Right lobe of liver (tissue), 6 donors: ENCODE results near the gene CPPED1. TPM values are rescaled to one million over a fixed set of nuclear protein-coding genes. Genes with fewer than 3 reads are reported as not detected.
"Not testable (repeated sequence)": the region's sequence is repeated elsewhere in the genome, so short reads cannot be mapped to it uniquely, and the experiment has no call there.

Experiments used
- ATAC-seq, 4 donors: fragments of 200-7000 bp; cut with Tn5 transposase; one replicate each; pipeline ENCODE4 v1.9.1; 2020; ENCODE audit warnings: mild to moderate bottlenecking in 4 of 4, moderate library complexity in 4 of 4
- DNase-seq, 3 donors: peaks; one replicate each; pipeline ENCODE4 v3.0.0-alpha.2; 2020
- H3K27ac ChIP-seq, 3 donors: fragments of 200-600 bp; one replicate each; pipeline ENCODE4 v1.8.0; 2022
- H3K27me3 ChIP-seq, 2 donors: fragments of 200-600 bp; one replicate each; pipeline ENCODE4 v1.8.0; 2022
- H3K36me3 ChIP-seq, 4 donors: fragments of 200-600 bp; sonication (generic) in 1 of 4; one replicate each; pipeline versions ENCODE4 v1.5.1 to v1.8.0; 2017 to 2022; ENCODE audit warnings: control low read depth in 1 of 4
- H3K4me1 ChIP-seq, 4 donors: fragments of 200-600 bp; sonication (generic) in 1 of 4; one replicate each; pipeline versions ENCODE4 v1.5.1 to v1.8.0; 2017 to 2022; ENCODE audit warnings: control low read depth in 1 of 4
- H3K4me3 ChIP-seq, 3 donors: fragments of 200-600 bp; one replicate each; pipeline ENCODE4 v1.8.0; 2022
- H3K9me3 ChIP-seq, 4 donors: fragments of 200-600 bp; sonication (generic) in 1 of 4; one replicate each; pipeline versions ENCODE4 v1.5.1 to v1.8.0; 2017 to 2022; ENCODE audit warnings: control low read depth in 1 of 4
- POLR2A ChIP-seq: fragments of 450-650 bp; IDR thresholded peaks from one replicate; pipeline ENCODE4 v1.6.1; 2017; ENCODE audit warnings: antibody characterized with exemption, mild to moderate bottlenecking
- WGBS: methylation state at CpG from one replicate; pipeline ENCODE4 v1.1.6; 2018; ENCODE audit warnings: low coverage, low lambda C conversion rate; ENCODE audit not compliant: insufficient coverage; ENCODE audit errors: missing lambda C conversion rate; 5-methylcytosine and 5-hydroxymethylcytosine counted together
- intact Hi-C, 2 donors: fragments of 100-400 bp; cut with DNase I; formaldehyde crosslinking; loops; one replicate each; pipeline versions ENCODE4 v1.11.2 to v1.14.1; 2022
- total RNA-seq, 6 experiments: library from RNA; depleted of rRNA in 2 of 6; stranded (reverse); fragments of >200 nt in 2 of 6; fragmentation: NEBNext Ultra II Directional in 3 of 6; extraction: Animal tissue kit (Norgen Biotek cat#: 25700) in 3 of 6; gene quantifications; one replicate each; pipeline versions ENCODE4 v1.1.0 to v1.2.4, GENCODE V29; 2016 to 2023
- TF ChIP-seq, protein P1 (sequence below), 4 donors: fragments of 200-600 bp in 3 of 4; fragments of 450-650 bp in 1 of 4; IDR thresholded peaks; one replicate each; pipeline versions ENCODE4 v1.5.1 to v1.8.0; 2016 to 2022; ENCODE audit warnings: antibody characterized with exemption in 4 of 4, mild to moderate bottlenecking in 2 of 4
- donor health status: DM: no; HTN: yes; CAD: no.
- donor health status: DM: no; HTN: no; CAD: no.
- donor health status: DM: no; HTN: no; CAD: no.
- donor health status: DM: no; HTN: yes; CAD: no.
- donor health status: DM: no; HTN: yes; CAD: no.

CPPED1 gene
- total RNA-seq, 6 experiments from 2014 or later, result 24.0 to 41.6 (median 31.0) TPM

DNA sequence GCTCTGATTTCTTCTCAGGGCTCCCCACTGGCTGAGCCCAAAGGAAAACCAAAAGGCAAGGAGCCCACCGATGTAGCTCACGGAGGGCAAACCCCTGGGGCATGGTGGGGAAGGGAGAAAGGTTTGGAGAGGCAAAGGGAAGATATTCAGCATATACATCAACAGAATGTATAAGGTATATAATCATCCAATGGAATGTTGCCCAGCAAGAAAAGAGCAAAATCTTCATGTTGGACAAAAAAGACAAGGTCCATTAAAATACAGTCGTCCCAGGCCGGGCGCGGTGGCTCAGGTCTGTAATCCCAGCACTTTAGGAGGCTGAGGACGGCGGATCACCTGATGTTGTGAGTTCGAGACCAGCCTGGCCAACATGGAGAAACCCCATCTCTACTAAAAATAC lies 1.6 kb downstream of the CPPED1 start:
- Histone ChIP-seq H3K4me1 (peaks cover 0 to 24% (median 6%) of the 10 kb centered on the region in 4 donors), H3K36me3 (no peaks in the 10 kb centered on the region), H3K4me3 (peak overlapping the region in 1 of 3 donors; percentile 75), H3K27ac (peak overlapping the region in 1 of 3 donors; percentile 8), H3K27me3 (no peaks in the 10 kb centered on the region), H3K9me3 (no peaks in the 10 kb centered on the region)
- WGBS, result 79% methylated on average over 8 of the region's 9 CpGs
- intact Hi-C loops, result no loop called here
- ATAC-seq (no peak), DNase-seq (no peak)
- TF ChIP-seq, protein P1, sequence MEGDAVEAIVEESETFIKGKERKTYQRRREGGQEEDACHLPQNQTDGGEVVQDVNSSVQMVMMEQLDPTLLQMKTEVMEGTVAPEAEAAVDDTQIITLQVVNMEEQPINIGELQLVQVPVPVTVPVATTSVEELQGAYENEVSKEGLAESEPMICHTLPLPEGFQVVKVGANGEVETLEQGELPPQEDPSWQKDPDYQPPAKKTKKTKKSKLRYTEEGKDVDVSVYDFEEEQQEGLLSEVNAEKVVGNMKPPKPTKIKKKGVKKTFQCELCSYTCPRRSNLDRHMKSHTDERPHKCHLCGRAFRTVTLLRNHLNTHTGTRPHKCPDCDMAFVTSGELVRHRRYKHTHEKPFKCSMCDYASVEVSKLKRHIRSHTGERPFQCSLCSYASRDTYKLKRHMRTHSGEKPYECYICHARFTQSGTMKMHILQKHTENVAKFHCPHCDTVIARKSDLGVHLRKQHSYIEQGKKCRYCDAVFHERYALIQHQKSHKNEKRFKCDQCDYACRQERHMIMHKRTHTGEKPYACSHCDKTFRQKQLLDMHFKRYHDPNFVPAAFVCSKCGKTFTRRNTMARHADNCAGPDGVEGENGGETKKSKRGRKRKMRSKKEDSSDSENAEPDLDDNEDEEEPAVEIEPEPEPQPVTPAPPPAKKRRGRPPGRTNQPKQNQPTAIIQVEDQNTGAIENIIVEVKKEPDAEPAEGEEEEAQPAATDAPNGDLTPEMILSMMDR (IDR thresholded peaks at IDR 0.05), result no peak
- TF ChIP-seq POLR2A, result no peak

DNA sequence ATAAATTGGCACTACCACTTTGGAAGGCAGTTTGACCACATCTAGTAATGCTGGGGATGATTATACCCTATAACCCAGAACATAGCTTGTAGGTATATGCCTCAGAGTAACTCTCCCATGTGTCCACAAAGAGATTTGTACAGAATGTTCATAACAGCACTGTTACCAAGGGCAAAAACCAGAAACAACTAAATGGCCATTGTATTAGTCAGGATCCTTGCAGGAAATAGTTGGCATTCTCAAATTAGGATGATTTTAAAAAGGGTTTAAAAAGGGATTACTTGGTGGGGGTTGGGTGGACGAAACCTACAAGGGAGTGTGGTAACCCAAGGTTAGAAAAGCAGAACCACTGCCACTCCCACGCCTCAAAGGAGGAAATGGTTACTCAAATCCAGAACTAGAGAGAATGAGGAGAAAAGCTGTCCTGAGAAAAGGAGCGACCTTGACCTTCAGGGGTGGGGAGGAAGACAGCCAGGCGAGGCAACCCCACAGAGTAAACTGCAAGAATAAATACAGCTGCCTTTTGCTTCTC lies 2.1 kb downstream of the CPPED1 start:
- peaks cover 0 to 24% (median 6%) of the 10 kb centered on the region in 4 donors for H3K4me1 ChIP-seq
- no peak for DNase-seq
- 36% methylated on average over 4 of the region's 4 CpGs for WGBS
- H3K27me3 ChIP-seq, result no peaks in the 10 kb centered on the region
- no peak overlapping the region for H3K4me3 ChIP-seq
- H3K9me3 ChIP-seq, result no peaks in the 10 kb centered on the region
- TF ChIP-seq, protein P1 (IDR thresholded peaks at IDR 0.05), result no peak
- no peak for TF ChIP-seq POLR2A
- H3K27ac ChIP-seq, result peak overlapping the region in 1 of 3 donors; percentile 8
- ATAC-seq, result no peak
- intact Hi-C loops, result no loop called here
- H3K36me3 ChIP-seq, result no peaks in the 10 kb centered on the region

DNA sequence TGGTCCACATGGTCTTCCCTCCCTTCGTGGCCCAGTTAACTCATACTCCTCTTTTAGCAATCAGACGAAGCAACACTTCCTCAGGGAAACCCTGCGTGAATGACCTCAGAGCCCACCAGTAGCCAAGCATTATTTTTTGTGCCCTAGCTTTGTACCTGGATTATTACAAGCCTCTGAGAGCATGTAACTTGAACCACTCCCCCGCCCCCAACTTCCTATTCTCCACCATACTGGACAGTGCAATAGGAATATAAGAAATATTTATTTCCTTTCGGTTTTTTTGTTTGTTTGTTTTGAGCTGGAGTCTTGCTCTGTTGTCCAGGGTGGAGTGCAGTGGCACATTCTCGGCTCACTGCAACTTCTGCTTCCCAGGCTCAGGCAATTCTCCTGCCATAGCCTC lies 2.9 kb downstream of the CPPED1 start:
- Histone ChIP-seq H3K27ac (no peak overlapping the region), H3K4me1 (peaks cover 0 to 24% (median 6%) of the 10 kb centered on the region in 4 donors), H3K36me3 (no peaks in the 10 kb centered on the region), H3K4me3 (no peak overlapping the region), H3K27me3 (no peaks in the 10 kb centered on the region), H3K9me3 (no peaks in the 10 kb centered on the region)
- DNase-seq, result no peak
- no peak for ATAC-seq
- intact Hi-C loops, result no loop called here
- 77% methylated on average over 5 of the region's 6 CpGs for WGBS
- TF ChIP-seq, protein P1 (IDR thresholded peaks at IDR 0.05), result no peak

- ATAC-seq, H3K27me3 ChIP-seq, DNase-seq, intact Hi-C loops, H3K27ac ChIP-seq, H3K9me3 ChIP-seq, H3K36me3 ChIP-seq, H3K4me3 ChIP-seq: not testable (repeated sequence)
- H3K4me1 ChIP-seq, result peaks cover 0 to 27% (median 7%) of the 10 kb centered on the region in 4 donors
- 72% methylated on average over 8 of the region's 8 CpGs for WGBS
Measured at GRCh38 chr16:12799996-12800395, 3.7 kb downstream of the CPPED1 start.

DNA sequence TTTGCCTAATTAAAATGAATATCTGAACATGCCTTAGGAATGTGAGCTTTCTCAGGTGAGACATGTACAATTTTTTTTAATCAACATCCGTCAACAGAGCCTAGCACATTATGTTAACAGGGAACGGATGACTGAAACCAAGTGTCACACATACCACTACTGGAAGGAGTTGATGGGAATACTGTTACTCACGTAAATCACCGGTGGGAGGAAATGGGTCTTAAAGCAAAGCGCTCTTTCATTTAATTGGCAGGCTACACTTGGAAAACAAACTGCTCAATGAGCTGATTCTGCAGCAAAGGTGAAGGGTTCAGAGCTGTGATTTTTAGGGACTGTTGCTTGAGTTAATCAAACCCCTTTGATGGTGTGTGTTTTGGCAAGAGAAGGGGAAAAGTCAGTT lies 4.8 kb downstream of the CPPED1 start:
- H3K36me3 ChIP-seq, result no peaks in the 10 kb centered on the region
- intact Hi-C loops, result no loop called here
- no peak for ATAC-seq
- WGBS, result 42% methylated on average over 5 of the region's 5 CpGs
- H3K4me3 ChIP-seq, result no peak overlapping the region
- no peak overlapping the region for H3K27ac ChIP-seq
- TF ChIP-seq, protein P1 (IDR thresholded peaks at IDR 0.05), result no peak
- no peak for TF ChIP-seq POLR2A
- no peaks in the 10 kb centered on the region for H3K9me3 ChIP-seq
- no peak for DNase-seq
- H3K27me3 ChIP-seq, result no peaks in the 10 kb centered on the region
- peaks cover 0 to 33% (median 11%) of the 10 kb centered on the region in 4 donors for H3K4me1 ChIP-seq
